Activated CD8-positive, alpha-beta T cell treated with anti-CD3 and anti-CD28 coated beads, Interleukin-2, amount 10 ng/mL, durations not matched to agents 7 days and 5 days (primary cell): ENCODE results near the gene PODN. TPM values are rescaled to one million over a fixed set of nuclear protein-coding genes. Genes with fewer than 3 reads are reported as not detected.

Experiments
- ATAC-seq: fragments of 150-1000 bp; cut with Tn5 transposase; one replicate; pipeline ENCODE4 v1.10.0; 2021; ENCODE audit warnings: moderate library complexity
- CTCF ChIA-PET: fragments of 350-600 bp; sonication (Branson Sonifier 250); formaldehyde crosslinking; loops from one replicate; lab custom pipeline; 2021; ENCODE audit warnings: antibody characterized with exemption; lab: Charles Lee
- POLR2A ChIA-PET: fragments of 350-600 bp; sonication (Branson Sonifier 250); formaldehyde crosslinking; loops from one replicate; lab custom pipeline; 2021; ENCODE audit warnings: antibody characterized with exemption; lab: Charles Lee
- DNase-seq: peaks from one replicate; pipeline ENCODE4 v3.0.0-alpha.2; 2020
- H3K27ac Mint-ChIP-seq: one replicate; pipeline ENCODE4 v1.8.0; 2021; ENCODE audit warnings: mild to moderate bottlenecking, mixed read lengths
- H3K27me3 Mint-ChIP-seq: one replicate; pipeline ENCODE4 v1.8.0; 2021; ENCODE audit warnings: low read depth, mixed read lengths
- H3K36me3 Mint-ChIP-seq: one replicate; pipeline ENCODE4 v1.8.0; 2021; ENCODE audit warnings: low read depth, mixed read lengths
- H3K4me1 Mint-ChIP-seq: one replicate; pipeline ENCODE4 v1.8.0; 2021; ENCODE audit warnings: low read depth, mixed read lengths
- H3K4me3 Mint-ChIP-seq: one replicate; pipeline ENCODE4 v1.8.0; 2021; ENCODE audit warnings: mild to moderate bottlenecking, mixed read lengths
- H3K9me3 Mint-ChIP-seq: one replicate; pipeline ENCODE4 v1.8.0; 2022; ENCODE audit warnings: mixed read lengths; ENCODE audit not compliant: insufficient read depth
- total RNA-seq, 2 experiments: library from RNA; stranded (reverse); gene quantifications; one replicate each; pipeline ENCODE4 v1.2.3, GENCODE V29; 2021

Gene PODN
- total RNA-seq, 2 experiments from 2014 or later = not detected

GRCh38 chr1:53125122-53125521 is 63.1 kb downstream of the PODN start:
- Mint-ChIP-seq H3K36me3 (no peaks in the 10 kb centered on the region), H3K4me1 (peaks cover 8% of the 10 kb centered on the region), H3K27ac (no peak overlapping the region), H3K27me3 (no peaks in the 10 kb centered on the region), H3K4me3 (no peak overlapping the region), H3K9me3 (no peaks in the 10 kb centered on the region)
- ATAC-seq = no peak
- POLR2A ChIA-PET = no interaction called here
- CTCF ChIA-PET = no interaction called here
- DNase-seq = no peak

GRCh38 chr1:53125623-53126360 is 63.8 kb downstream of the PODN start:
- CTCF ChIA-PET = no interaction called here
- no peak overlapping the region for H3K27ac Mint-ChIP-seq
- ATAC-seq (no peak), DNase-seq (no peak)
- H3K9me3 Mint-ChIP-seq = no peaks in the 10 kb centered on the region
- H3K4me1 Mint-ChIP-seq = peaks cover 8% of the 10 kb centered on the region
- no peaks in the 10 kb centered on the region for H3K27me3 Mint-ChIP-seq
- H3K4me3 Mint-ChIP-seq = no peak overlapping the region
- POLR2A ChIA-PET = no interaction called here
- no peaks in the 10 kb centered on the region for H3K36me3 Mint-ChIP-seq

- Mint-ChIP-seq H3K36me3 (no peaks in the 10 kb centered on the region), H3K27me3 (no peaks in the 10 kb centered on the region), H3K9me3 (no peaks in the 10 kb centered on the region), H3K4me1 (peaks cover 8% of the 10 kb centered on the region), H3K4me3 (no peak overlapping the region), H3K27ac (no peak overlapping the region)
- no peak for DNase-seq
- no peak for ATAC-seq
- ChIA-PET POLR2A (no interaction called here), CTCF (no interaction called here)
Measured at GRCh38 chr1:53126495-53126894, 64.5 kb downstream of the PODN start.

GRCh38 chr1:53127546-53127945 is 65.5 kb downstream of the PODN start:
- peak; percentile 31 for DNase-seq
- H3K27me3 Mint-ChIP-seq = no peaks in the 10 kb centered on the region
- H3K9me3 Mint-ChIP-seq = no peaks in the 10 kb centered on the region
- no peak overlapping the region for H3K4me3 Mint-ChIP-seq
- H3K36me3 Mint-ChIP-seq = no peaks in the 10 kb centered on the region
- no peak overlapping the region for H3K27ac Mint-ChIP-seq
- POLR2A ChIA-PET = no interaction called here
- peaks cover 8% of the 10 kb centered on the region for H3K4me1 Mint-ChIP-seq
- CTCF ChIA-PET = no interaction called here
- peak; percentile 57 for ATAC-seq

- H3K9me3 Mint-ChIP-seq = no peaks in the 10 kb centered on the region
Measured at GRCh38 chr1:53128401-53128800, 66.4 kb downstream of the PODN start.

GRCh38 chr1:53129891-53130597 is 68.0 kb downstream of the PODN start:
- ChIA-PET CTCF (no interaction called here), POLR2A (no interaction called here)
- peaks cover 8% of the 10 kb centered on the region for H3K4me1 Mint-ChIP-seq
- no peaks in the 10 kb centered on the region for H3K27me3 Mint-ChIP-seq
- H3K27ac Mint-ChIP-seq = no peak overlapping the region
- H3K36me3 Mint-ChIP-seq = no peaks in the 10 kb centered on the region
- ATAC-seq = no peak
- no peak for DNase-seq
- H3K4me3 Mint-ChIP-seq = no peak overlapping the region
- no peaks in the 10 kb centered on the region for H3K9me3 Mint-ChIP-seq

More at GRCh38 chr1:53128401-53128800, 66.4 kb downstream of the PODN start:
- DNase-seq = no peak
- CTCF ChIA-PET = no interaction called here
- no peak for ATAC-seq
- Mint-ChIP-seq H3K27me3 (no peaks in the 10 kb centered on the region), H3K36me3 (no peaks in the 10 kb centered on the region), H3K27ac (no peak overlapping the region), H3K4me3 (no peak overlapping the region), H3K4me1 (peaks cover 8% of the 10 kb centered on the region)
- POLR2A ChIA-PET = no interaction called here

- peaks cover 8% of the 10 kb centered on the region for H3K4me1 Mint-ChIP-seq
- no peaks in the 10 kb centered on the region for H3K27me3 Mint-ChIP-seq
- no peak overlapping the region for H3K4me3 Mint-ChIP-seq
- no peak overlapping the region for H3K27ac Mint-ChIP-seq
- POLR2A ChIA-PET = no interaction called here
- no peak for ATAC-seq
- CTCF ChIA-PET = no interaction called here
- no peaks in the 10 kb centered on the region for H3K9me3 Mint-ChIP-seq
- DNase-seq = no peak
- no peaks in the 10 kb centered on the region for H3K36me3 Mint-ChIP-seq
Measured at GRCh38 chr1:53130598-53130877, 68.5 kb downstream of the PODN start.

- ATAC-seq (no peak), DNase-seq (no peak)
- ChIA-PET CTCF (no interaction called here), POLR2A (no interaction called here)
- no peaks in the 10 kb centered on the region for H3K9me3 Mint-ChIP-seq
- H3K27ac Mint-ChIP-seq = no peak overlapping the region
- no peaks in the 10 kb centered on the region for H3K36me3 Mint-ChIP-seq
- peaks cover 8% of the 10 kb centered on the region for H3K4me1 Mint-ChIP-seq
- H3K27me3 Mint-ChIP-seq = no peaks in the 10 kb centered on the region
- no peak overlapping the region for H3K4me3 Mint-ChIP-seq
Measured at GRCh38 chr1:53130878-53131589, 69.0 kb downstream of the PODN start.

- no peak overlapping the region for H3K4me3 Mint-ChIP-seq
- ChIA-PET CTCF (no interaction called here), POLR2A (no interaction called here)
- H3K9me3 Mint-ChIP-seq = no peaks in the 10 kb centered on the region
- no peaks in the 10 kb centered on the region for H3K27me3 Mint-ChIP-seq
- no peaks in the 10 kb centered on the region for H3K36me3 Mint-ChIP-seq
- peaks cover 8% of the 10 kb centered on the region for H3K4me1 Mint-ChIP-seq
- DNase-seq (no peak), ATAC-seq (no peak)
- H3K27ac Mint-ChIP-seq = no peak overlapping the region
Measured at GRCh38 chr1:53131590-53131938, 69.6 kb downstream of the PODN start.

- no peaks in the 10 kb centered on the region for H3K27me3 Mint-ChIP-seq
- no peaks in the 10 kb centered on the region for H3K9me3 Mint-ChIP-seq
- H3K4me3 Mint-ChIP-seq = no peak overlapping the region
- DNase-seq (no peak), ATAC-seq (no peak)
- no peaks in the 10 kb centered on the region for H3K36me3 Mint-ChIP-seq
- peaks cover 6% of the 10 kb centered on the region for H3K4me1 Mint-ChIP-seq
- ChIA-PET POLR2A (no interaction called here), CTCF (no interaction called here)
- no peak overlapping the region for H3K27ac Mint-ChIP-seq
Measured at GRCh38 chr1:53132176-53132575, 70.2 kb downstream of the PODN start.

- Mint-ChIP-seq H3K4me3 (no peak overlapping the region), H3K4me1 (no peaks in the 10 kb centered on the region), H3K9me3 (no peaks in the 10 kb centered on the region), H3K27ac (no peak overlapping the region), H3K36me3 (no peaks in the 10 kb centered on the region), H3K27me3 (no peaks in the 10 kb centered on the region)
- POLR2A ChIA-PET = no interaction called here
- ATAC-seq (no peak), DNase-seq (no peak)
- CTCF ChIA-PET = no interaction called here
Measured at GRCh38 chr1:53133261-53134041, 71.4 kb downstream of the PODN start.

- H3K36me3 Mint-ChIP-seq = no peaks in the 10 kb centered on the region
- H3K4me3 Mint-ChIP-seq = no peak overlapping the region
- POLR2A ChIA-PET = no interaction called here
- no peaks in the 10 kb centered on the region for H3K4me1 Mint-ChIP-seq
- CTCF ChIA-PET = no interaction called here
- H3K27ac Mint-ChIP-seq = no peak overlapping the region
- H3K9me3 Mint-ChIP-seq = no peaks in the 10 kb centered on the region
- ATAC-seq (no peak), DNase-seq (no peak)
- no peaks in the 10 kb centered on the region for H3K27me3 Mint-ChIP-seq
Measured at GRCh38 chr1:53134042-53134485, 72.1 kb downstream of the PODN start.
